Fibroblast of the aortic adventitia (primary cell): ENCODE measurements around the gene ATP6V0B. TPM values are rescaled to one million over a fixed set of nuclear protein-coding genes. Genes with fewer than 3 reads are reported as not detected.

Experiments
- DNase-seq: peaks from one replicate; pipeline ENCODE4 v3.0.0-alpha.2; 2010; ENCODE audit warnings: low read depth
- H3K4me3 ChIP-seq: 2 replicates; pipeline ENCODE4 v1.5.1; 2011; ENCODE audit warnings: low read depth, mild to moderate bottlenecking, control low read depth, low read length, moderate library complexity
- CTCF ChIP-seq: IDR thresholded peaks from 2 replicates; pipeline ENCODE4 v1.5.1; 2011; ENCODE audit warnings: mild to moderate bottlenecking, low read length, control low read depth, inconsistent platforms; ENCODE audit not compliant: insufficient read depth
- total RNA-seq: library from RNA; depleted of rRNA; stranded (reverse); fragments of >200 nt; gene quantifications from 2 replicates; pipeline ENCODE4 v1.2.3, GENCODE V29; 2012; ENCODE audit warnings: low replicate concordance

The ATP6V0B gene
- total RNA-seq, 1 donor, result 53.1 TPM

GRCh38 chr1:43975249-43975961 lies 645 bp downstream of the ATP6V0B start:
- TF ChIP-seq CTCF, result no peak
- peak overlapping the region; percentile 93 for H3K4me3 ChIP-seq
- DNase-seq, result no peak

GRCh38 chr1:43976045-43976444 lies 1.3 kb downstream of the ATP6V0B start:
- no peak for DNase-seq
- no peak for TF ChIP-seq CTCF
- peak overlapping the region; percentile 93 for H3K4me3 ChIP-seq

- no peak for TF ChIP-seq CTCF
- no peak for DNase-seq
- H3K4me3 ChIP-seq, result peak overlapping the region; percentile 93
Observed at GRCh38 chr1:43976890-43977289, 2.1 kb downstream of the ATP6V0B start.

GRCh38 chr1:43977376-43978263 lies 2.9 kb downstream of the ATP6V0B start:
- DNase-seq, result no peak
- peak overlapping the region; percentile 74 for H3K4me3 ChIP-seq
- TF ChIP-seq CTCF, result no peak

GRCh38 chr1:43978264-43978550 lies 3.4 kb downstream of the ATP6V0B start:
- H3K4me3 ChIP-seq, result peak overlapping the region; percentile 74
- DNase-seq, result no peak
- no peak for TF ChIP-seq CTCF

GRCh38 chr1:43978551-43979260 lies 3.9 kb downstream of the ATP6V0B start, which contains the start of gene B4GALT2:
Gene B4GALT2 (plus strand): TSS chr1:43979210. CDS start chr1:43981161, 1,951 bp downstream.
- TF ChIP-seq CTCF, result no peak
- DNase-seq, result no peak
- H3K4me3 ChIP-seq, result peak within 1 kb of the TSS; percentile 74
